Measurements from ENCODE around the gene OR7G2.

DNA sequence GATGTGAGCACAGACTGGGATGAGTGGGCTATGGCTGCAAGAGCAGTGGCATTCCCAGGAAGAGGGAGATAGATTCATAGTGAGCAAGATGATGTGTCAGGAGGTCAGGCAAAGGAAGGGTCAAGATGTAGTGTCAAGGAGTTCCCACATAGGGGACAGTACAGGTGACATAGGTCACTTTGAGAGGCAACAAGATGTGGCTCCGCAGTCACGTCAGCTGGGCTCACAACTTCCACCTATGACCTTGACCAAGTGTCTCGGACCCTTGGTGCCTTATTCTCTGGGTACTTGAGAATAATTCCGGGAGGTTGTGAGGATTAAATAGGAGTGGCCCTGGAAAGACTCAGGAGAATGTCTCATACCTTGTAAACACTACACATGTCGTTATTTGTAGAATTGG, 43.4 kb upstream of the OR7G2 start:
- TF ChIP-seq, protein P1, sequence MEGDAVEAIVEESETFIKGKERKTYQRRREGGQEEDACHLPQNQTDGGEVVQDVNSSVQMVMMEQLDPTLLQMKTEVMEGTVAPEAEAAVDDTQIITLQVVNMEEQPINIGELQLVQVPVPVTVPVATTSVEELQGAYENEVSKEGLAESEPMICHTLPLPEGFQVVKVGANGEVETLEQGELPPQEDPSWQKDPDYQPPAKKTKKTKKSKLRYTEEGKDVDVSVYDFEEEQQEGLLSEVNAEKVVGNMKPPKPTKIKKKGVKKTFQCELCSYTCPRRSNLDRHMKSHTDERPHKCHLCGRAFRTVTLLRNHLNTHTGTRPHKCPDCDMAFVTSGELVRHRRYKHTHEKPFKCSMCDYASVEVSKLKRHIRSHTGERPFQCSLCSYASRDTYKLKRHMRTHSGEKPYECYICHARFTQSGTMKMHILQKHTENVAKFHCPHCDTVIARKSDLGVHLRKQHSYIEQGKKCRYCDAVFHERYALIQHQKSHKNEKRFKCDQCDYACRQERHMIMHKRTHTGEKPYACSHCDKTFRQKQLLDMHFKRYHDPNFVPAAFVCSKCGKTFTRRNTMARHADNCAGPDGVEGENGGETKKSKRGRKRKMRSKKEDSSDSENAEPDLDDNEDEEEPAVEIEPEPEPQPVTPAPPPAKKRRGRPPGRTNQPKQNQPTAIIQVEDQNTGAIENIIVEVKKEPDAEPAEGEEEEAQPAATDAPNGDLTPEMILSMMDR (IDR thresholded peaks at IDR 0.05), result no peak
- no peak for TF ChIP-seq POLR2A (IDR thresholded peaks at IDR 0.05)
